OCI-LY1 (cell line): ENCODE measurements around the gene CPEB1.

ENCODE experiments used
- H2AFZ ChIP-seq: fragments of 200-600 bp; sonication (generic), shearing (Covaris generic); 2 replicates; pipeline ENCODE4 v1.6.0; 2014; ENCODE audit warnings: antibody characterized with exemption, mild to moderate bottlenecking, low read length
- H3F3A ChIP-seq: fragments of 200-600 bp; sonication (generic), shearing (Covaris generic); 2 replicates; pipeline ENCODE4 v1.6.0; 2014; ENCODE audit warnings: mild to moderate bottlenecking, antibody characterized with exemption, low read length, moderate library complexity; ENCODE audit not compliant: insufficient read depth
- H3K27ac ChIP-seq: fragments of 200-600 bp; sonication (generic); 2 replicates; pipeline ENCODE4 v1.5.1; 2014; ENCODE audit warnings: low read length, mixed run types, mild to moderate bottlenecking, low read depth; ENCODE audit not compliant: poor library complexity, severe bottlenecking
- H3K27me3 ChIP-seq: fragments of 200-600 bp; sonication (generic); 2 replicates; pipeline ENCODE4 v1.6.0; 2014; ENCODE audit warnings: antibody characterized with exemption, mild to moderate bottlenecking, low read length, moderate library complexity; ENCODE audit not compliant: insufficient read depth
- H3K36me3 ChIP-seq: fragments of 200-600 bp; sonication (generic); 2 replicates; pipeline ENCODE4 v1.6.1; 2014; ENCODE audit warnings: mild to moderate bottlenecking, antibody characterized with exemption, low read length, moderate library complexity, mixed read lengths; ENCODE audit not compliant: insufficient read depth
- H3K4me1 ChIP-seq: fragments of 200-600 bp; sonication (generic); 2 replicates; pipeline ENCODE4 v1.5.1; 2014; ENCODE audit warnings: mild to moderate bottlenecking, low read length, moderate library complexity; ENCODE audit not compliant: insufficient read depth, severe bottlenecking
- H3K4me2 ChIP-seq: fragments of 200-600 bp; sonication (generic), shearing (Covaris generic); 2 replicates; pipeline ENCODE4 v1.6.1; 2014; ENCODE audit warnings: low read length
- H3K4me3 ChIP-seq: fragments of 200-600 bp; sonication (generic); 2 replicates; pipeline ENCODE4 v1.5.1; 2014; ENCODE audit warnings: low read length, low read depth, mild to moderate bottlenecking, mixed read lengths; ENCODE audit not compliant: poor library complexity, severe bottlenecking
- H3K79me2 ChIP-seq: fragments of 200-600 bp; shearing (Covaris generic); 2 replicates; pipeline ENCODE4 v1.6.1; 2016; ENCODE audit warnings: mixed run types, low read length, mixed read lengths; ENCODE audit not compliant: insufficient read depth
- H3K9ac ChIP-seq: fragments of 200-600 bp; sonication (generic), shearing (Covaris generic); 2 replicates; pipeline ENCODE4 v1.6.1; 2014; ENCODE audit warnings: mild to moderate bottlenecking, low read length, mixed read lengths
- H3K9me2 ChIP-seq: fragments of 200-600 bp; sonication (generic), shearing (Covaris generic); 2 replicates; pipeline ENCODE4 v1.6.1; 2014; ENCODE audit warnings: low read depth, mild to moderate bottlenecking, low read length, mixed read lengths
- H3K9me3 ChIP-seq: fragments of 200-600 bp; shearing (Covaris generic); 2 replicates; pipeline ENCODE4 v1.6.1; 2014; ENCODE audit warnings: low read length, mixed read lengths
- H4K20me1 ChIP-seq: fragments of 200-600 bp; sonication (generic), shearing (Covaris generic); 2 replicates; pipeline ENCODE4 v1.6.0; 2016; ENCODE audit warnings: mild to moderate bottlenecking, low read length; ENCODE audit not compliant: insufficient read depth
- EZH2 ChIP-seq: fragments of 200-600 bp; sonication (generic), shearing (Covaris generic); IDR thresholded peaks from 2 replicates; pipeline ENCODE4 v1.8.0; 2017; ENCODE audit warnings: borderline replicate concordance, mixed run types, mild to moderate bottlenecking, antibody characterized with exemption, low read length, moderate library complexity, mixed read lengths
- TF ChIP-seq, protein P1 (sequence below): fragments of 200-600 bp; sonication (generic), shearing (Covaris generic); IDR thresholded peaks from 2 replicates; pipeline ENCODE4 v1.5.1; 2017; ENCODE audit warnings: mild to moderate bottlenecking, antibody characterized with exemption, low read length, moderate library complexity, mixed read lengths

Gene CPEB1

GRCh38 chr15:82640672-82641071, 6.5 kb downstream of the CPEB1 start:
- Histone ChIP-seq H3K27ac (no peak overlapping the region), H3K9me3 (no peaks in the 10 kb centered on the region), H3K4me3 (no peak overlapping the region), H4K20me1 (no peaks in the 10 kb centered on the region; the same call in 1 of the 2 replicates), H3K4me2 (no peak overlapping the region), H3K9ac (no peak overlapping the region), H3F3A (no peaks in the 10 kb centered on the region), H3K36me3 (no peaks in the 10 kb centered on the region; the same call in 1 of the 2 replicates), H3K27me3 (no peaks in the 10 kb centered on the region), H2AFZ (no peak overlapping the region), H3K79me2 (no peaks in the 10 kb centered on the region), H3K4me1 (no peaks in the 10 kb centered on the region), H3K9me2 (no peaks in the 10 kb centered on the region)
- TF ChIP-seq, protein P1, sequence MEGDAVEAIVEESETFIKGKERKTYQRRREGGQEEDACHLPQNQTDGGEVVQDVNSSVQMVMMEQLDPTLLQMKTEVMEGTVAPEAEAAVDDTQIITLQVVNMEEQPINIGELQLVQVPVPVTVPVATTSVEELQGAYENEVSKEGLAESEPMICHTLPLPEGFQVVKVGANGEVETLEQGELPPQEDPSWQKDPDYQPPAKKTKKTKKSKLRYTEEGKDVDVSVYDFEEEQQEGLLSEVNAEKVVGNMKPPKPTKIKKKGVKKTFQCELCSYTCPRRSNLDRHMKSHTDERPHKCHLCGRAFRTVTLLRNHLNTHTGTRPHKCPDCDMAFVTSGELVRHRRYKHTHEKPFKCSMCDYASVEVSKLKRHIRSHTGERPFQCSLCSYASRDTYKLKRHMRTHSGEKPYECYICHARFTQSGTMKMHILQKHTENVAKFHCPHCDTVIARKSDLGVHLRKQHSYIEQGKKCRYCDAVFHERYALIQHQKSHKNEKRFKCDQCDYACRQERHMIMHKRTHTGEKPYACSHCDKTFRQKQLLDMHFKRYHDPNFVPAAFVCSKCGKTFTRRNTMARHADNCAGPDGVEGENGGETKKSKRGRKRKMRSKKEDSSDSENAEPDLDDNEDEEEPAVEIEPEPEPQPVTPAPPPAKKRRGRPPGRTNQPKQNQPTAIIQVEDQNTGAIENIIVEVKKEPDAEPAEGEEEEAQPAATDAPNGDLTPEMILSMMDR, result no peak
- no peak for TF ChIP-seq EZH2

DNA sequence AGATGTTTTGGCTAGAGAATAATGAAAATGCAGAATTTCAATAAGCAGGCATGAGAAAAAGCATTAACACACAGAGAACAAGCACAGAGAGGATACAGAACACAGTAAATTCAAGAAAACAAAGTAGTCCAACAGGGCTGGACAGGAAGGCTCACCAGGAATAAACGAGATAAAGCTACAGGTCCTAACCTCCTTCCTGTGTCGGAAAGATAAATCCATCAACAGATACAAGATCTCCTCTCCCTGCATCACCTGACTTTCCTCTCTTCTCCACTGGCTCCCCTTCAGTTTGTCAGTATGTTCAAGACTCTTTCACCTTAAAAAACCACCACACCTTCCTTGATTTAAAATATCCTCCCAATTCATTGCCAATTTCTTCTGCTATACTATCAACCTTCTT, 11.4 kb downstream of the CPEB1 start:
- no peak for TF ChIP-seq EZH2
- TF ChIP-seq, protein P1, result no peak
- Histone ChIP-seq H3K4me2 (no peak overlapping the region), H3K9ac (no peak overlapping the region), H3K9me3 (no peaks in the 10 kb centered on the region), H3K4me3 (no peak overlapping the region), H3K36me3 (no peaks in the 10 kb centered on the region; the same call in 1 of the 2 replicates), H3K27ac (no peak overlapping the region), H3K79me2 (no peaks in the 10 kb centered on the region), H3K9me2 (no peaks in the 10 kb centered on the region), H4K20me1 (no peaks in the 10 kb centered on the region), H3K27me3 (no peaks in the 10 kb centered on the region), H3F3A (no peaks in the 10 kb centered on the region), H3K4me1 (no peaks in the 10 kb centered on the region), H2AFZ (no peak overlapping the region)

GRCh38 chr15:82630033-82630432, 17.1 kb downstream of the CPEB1 start:
- Histone ChIP-seq H2AFZ (no peak overlapping the region), H3K36me3 (no peaks in the 10 kb centered on the region), H3F3A (no peaks in the 10 kb centered on the region), H3K9me3 (no peaks in the 10 kb centered on the region), H3K4me2 (no peak overlapping the region), H3K9me2 (no peaks in the 10 kb centered on the region), H4K20me1 (no peaks in the 10 kb centered on the region), H3K4me3 (no peak overlapping the region), H3K79me2 (no peaks in the 10 kb centered on the region), H3K27me3 (no peaks in the 10 kb centered on the region), H3K9ac (no peak overlapping the region), H3K4me1 (no peaks in the 10 kb centered on the region), H3K27ac (no peak overlapping the region)
- TF ChIP-seq EZH2, result no peak
- TF ChIP-seq, protein P1, result no peak
